Measurements from ENCODE around the gene CALML5.

GRCh38 chr10:5546891-5547680, 47.7 kb upstream of the CALML5 start:
- TF ChIP-seq CTCF (IDR thresholded peaks at IDR 0.05; ENCODE audit: borderline replicate concordance, extremely low read depth, low read length, poor library complexity, severe bottlenecking) (no peak), EZH2 (IDR thresholded peaks at IDR 0.05; ENCODE audit: borderline replicate concordance, low read depth, low read length, severe bottlenecking) (no peak)

Measured in DND-41 (cell line).